WTC11 (cell line): ENCODE measurements around the gene IL10. TPM values are rescaled to one million over a fixed set of nuclear protein-coding genes. Genes with fewer than 3 reads are reported as not detected.

Source experiments
- ATAC-seq: fragments of 200-7000 bp; cut with Tn5 transposase; 2 replicates; pipeline ENCODE4 v1.10.0; 2021; ENCODE audit warnings: mild to moderate bottlenecking, moderate library complexity
- CTCF ChIA-PET: fragments of 300-600 bp; sonication (Branson Sonifier 250); formaldehyde crosslinking; loops from one replicate; lab custom pipeline; 2021; ENCODE audit warnings: antibody characterized with exemption; lab: Charles Lee
- POLR2A ChIA-PET: fragments of 350-600 bp; sonication (Branson Sonifier 250); formaldehyde crosslinking; loops from one replicate; lab custom pipeline; 2021; ENCODE audit warnings: antibody characterized with exemption; lab: Charles Lee
- DNase-seq: peaks from one replicate; pipeline ENCODE4 v3.0.0; 2021; ENCODE audit warnings: low spot score
- H3K27ac Mint-ChIP-seq: 2 replicates; pipeline ENCODE4 v1.8.0; 2021; ENCODE audit warnings: mixed read lengths
- H3K27me3 Mint-ChIP-seq: 2 replicates; pipeline ENCODE4 v1.8.0; 2021; ENCODE audit warnings: low read depth, mild to moderate bottlenecking, moderate library complexity, mixed read lengths
- H3K36me3 Mint-ChIP-seq: 2 replicates; pipeline ENCODE4 v1.8.0; 2021; ENCODE audit warnings: mixed read lengths
- H3K4me1 Mint-ChIP-seq: 2 replicates; pipeline ENCODE4 v1.8.0; 2022; ENCODE audit warnings: mixed read lengths
- H3K4me3 Mint-ChIP-seq: 2 replicates; pipeline ENCODE4 v1.8.0; 2021; ENCODE audit warnings: mild to moderate bottlenecking, moderate library complexity, mixed read lengths
- H3K9me3 Mint-ChIP-seq: 2 replicates; pipeline ENCODE4 v1.8.0; 2021; ENCODE audit warnings: mixed read lengths
- CBFB ChIP-seq: sonication (generic); formaldehyde crosslinking; IDR thresholded peaks from 2 replicates; pipeline ENCODE4 v1.8.1; 2022; ENCODE audit warnings: mild to moderate bottlenecking, low read depth, missing genetic modification reagents
- CREB1 ChIP-seq: sonication (generic); formaldehyde crosslinking; IDR thresholded peaks from 2 replicates; pipeline ENCODE4 v1.8.0; 2023; ENCODE audit warnings: mild to moderate bottlenecking, missing genetic modification reagents
- ELF4 ChIP-seq: sonication (generic); formaldehyde crosslinking; IDR thresholded peaks from 2 replicates; pipeline ENCODE4 v1.8.1; 2022; ENCODE audit warnings: low read depth, mild to moderate bottlenecking, moderate library complexity, missing genetic modification reagents
- ETV6 ChIP-seq: sonication (generic); formaldehyde crosslinking; IDR thresholded peaks from 2 replicates; pipeline ENCODE4 v1.8.1; 2022; ENCODE audit warnings: mild to moderate bottlenecking, missing genetic modification reagents
- FOXP1 ChIP-seq: sonication (generic); formaldehyde crosslinking; IDR thresholded peaks from 2 replicates; pipeline ENCODE4 v1.8.0; 2022; ENCODE audit warnings: missing genetic modification reagents, mild to moderate bottlenecking, moderate library complexity, borderline replicate concordance
- IRF2 ChIP-seq: sonication (generic); formaldehyde crosslinking; IDR thresholded peaks from 2 replicates; pipeline ENCODE4 v1.8.0; 2022; ENCODE audit warnings: low read depth, missing genetic modification reagents, borderline replicate concordance
- RORB ChIP-seq: fragments of 250-450 bp; sonication (Bioruptor Pico); IDR thresholded peaks from 2 replicates; pipeline ENCODE4 v1.9.0; 2021; ENCODE audit warnings: mild to moderate bottlenecking
- SP1 ChIP-seq: sonication (generic); formaldehyde crosslinking; conservative IDR thresholded peaks from 2 replicates; pipeline ENCODE4 v1.8.1; 2022; ENCODE audit warnings: missing genetic modification reagents
- TEAD4 ChIP-seq: sonication (generic); formaldehyde crosslinking; IDR thresholded peaks from 2 replicates; pipeline ENCODE4 v1.8.0; 2022; ENCODE audit warnings: mild to moderate bottlenecking, missing genetic modification reagents
- ZNF121 ChIP-seq: sonication (generic); formaldehyde crosslinking; IDR thresholded peaks from 2 replicates; pipeline ENCODE4 v1.8.0; 2023; ENCODE audit warnings: missing genetic modification reagents
- ZNF512 ChIP-seq: sonication (generic); formaldehyde crosslinking; IDR thresholded peaks from 2 replicates; pipeline ENCODE4 v1.8.1; 2022; ENCODE audit warnings: missing genetic modification reagents, borderline replicate concordance
- total RNA-seq: library from RNA; stranded (reverse); gene quantifications from 3 replicates; pipeline ENCODE4 v1.2.3, GENCODE V29; 2021
- TF ChIP-seq, protein P1 (sequence below): sonication (generic); formaldehyde crosslinking; conservative IDR thresholded peaks from 2 replicates; pipeline ENCODE4 v1.8.1; 2022; ENCODE audit warnings: mild to moderate bottlenecking, missing genetic modification reagents
- TF ChIP-seq, protein P2 (sequence below): sonication (generic); formaldehyde crosslinking; IDR thresholded peaks from 2 replicates; pipeline ENCODE4 v1.8.1; 2023; ENCODE audit warnings: mild to moderate bottlenecking, moderate library complexity, missing genetic modification reagents
- TF ChIP-seq, protein P3 (sequence below): sonication (generic); formaldehyde crosslinking; IDR thresholded peaks from 2 replicates; pipeline ENCODE4 v1.8.0; 2022; ENCODE audit warnings: mild to moderate bottlenecking, missing genetic modification reagents
- TF ChIP-seq, protein P4 (sequence below): fragments of 250-450 bp; sonication (Bioruptor Pico); IDR thresholded peaks from 2 replicates; pipeline ENCODE4 v1.9.0; 2021; ENCODE audit warnings: mild to moderate bottlenecking
- TF ChIP-seq, protein P5 (sequence below): sonication (generic); formaldehyde crosslinking; IDR thresholded peaks from 2 replicates; pipeline ENCODE4 v1.8.0; 2022; ENCODE audit warnings: missing genetic modification reagents
- TF ChIP-seq, protein P6 (sequence below): sonication (generic); formaldehyde crosslinking; IDR thresholded peaks from 2 replicates; pipeline ENCODE4 v1.8.1; 2022; ENCODE audit warnings: low read depth, missing genetic modification reagents, borderline replicate concordance

The IL10 gene
- total RNA-seq, 1 experiment from 2014 or later, result not detected

- Mint-ChIP-seq H3K4me1 (peaks cover 26% of the 10 kb centered on the region), H3K9me3 (no peaks in the 10 kb centered on the region), H3K27me3 (no peaks in the 10 kb centered on the region), H3K4me3 (no peak overlapping the region), H3K36me3 (no peaks in the 10 kb centered on the region), H3K27ac (no peak overlapping the region)
- POLR2A ChIA-PET, result no interaction called here
- no peak for TF ChIP-seq ETV6
- TF ChIP-seq, protein P1, sequence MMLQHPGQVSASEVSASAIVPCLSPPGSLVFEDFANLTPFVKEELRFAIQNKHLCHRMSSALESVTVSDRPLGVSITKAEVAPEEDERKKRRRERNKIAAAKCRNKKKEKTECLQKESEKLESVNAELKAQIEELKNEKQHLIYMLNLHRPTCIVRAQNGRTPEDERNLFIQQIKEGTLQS (CRISPR knock-in tag), result no peak
- TF ChIP-seq RORB (CRISPR knock-in tag), result no peak
- TF ChIP-seq, protein P2, sequence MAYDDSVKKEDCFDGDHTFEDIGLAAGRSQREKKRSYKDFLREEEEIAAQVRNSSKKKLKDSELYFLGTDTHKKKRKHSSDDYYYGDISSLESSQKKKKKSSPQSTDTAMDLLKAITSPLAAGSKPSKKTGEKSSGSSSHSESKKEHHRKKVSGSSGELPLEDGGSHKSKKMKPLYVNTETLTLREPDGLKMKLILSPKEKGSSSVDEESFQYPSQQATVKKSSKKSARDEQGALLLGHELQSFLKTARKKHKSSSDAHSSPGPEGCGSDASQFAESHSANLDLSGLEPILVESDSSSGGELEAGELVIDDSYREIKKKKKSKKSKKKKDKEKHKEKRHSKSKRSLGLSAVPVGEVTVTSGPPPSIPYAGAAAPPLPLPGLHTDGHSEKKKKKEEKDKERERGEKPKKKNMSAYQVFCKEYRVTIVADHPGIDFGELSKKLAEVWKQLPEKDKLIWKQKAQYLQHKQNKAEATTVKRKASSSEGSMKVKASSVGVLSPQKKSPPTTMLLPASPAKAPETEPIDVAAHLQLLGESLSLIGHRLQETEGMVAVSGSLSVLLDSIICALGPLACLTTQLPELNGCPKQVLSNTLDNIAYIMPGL (CRISPR knock-in tag), result no peak
- TF ChIP-seq FOXP1 (CRISPR knock-in tag), result no peak
- no peak for TF ChIP-seq TEAD4 (CRISPR knock-in tag)
- no peak for TF ChIP-seq ELF4 (CRISPR knock-in tag)
- TF ChIP-seq IRF2 (CRISPR knock-in tag), result no peak
- TF ChIP-seq CREB1 (CRISPR knock-in tag), result no peak
- no peak for TF ChIP-seq SP1 (CRISPR knock-in tag)
- no peak for TF ChIP-seq ZNF121 (CRISPR knock-in tag)
- TF ChIP-seq, protein P3, sequence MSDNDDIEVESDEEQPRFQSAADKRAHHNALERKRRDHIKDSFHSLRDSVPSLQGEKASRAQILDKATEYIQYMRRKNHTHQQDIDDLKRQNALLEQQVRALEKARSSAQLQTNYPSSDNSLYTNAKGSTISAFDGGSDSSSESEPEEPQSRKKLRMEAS (CRISPR knock-in tag), result no peak
- no peak for TF ChIP-seq ZNF512 (CRISPR knock-in tag)
- TF ChIP-seq, protein P4, sequence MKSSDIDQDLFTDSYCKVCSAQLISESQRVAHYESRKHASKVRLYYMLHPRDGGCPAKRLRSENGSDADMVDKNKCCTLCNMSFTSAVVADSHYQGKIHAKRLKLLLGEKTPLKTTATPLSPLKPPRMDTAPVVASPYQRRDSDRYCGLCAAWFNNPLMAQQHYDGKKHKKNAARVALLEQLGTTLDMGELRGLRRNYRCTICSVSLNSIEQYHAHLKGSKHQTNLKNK (CRISPR knock-in tag), result no peak
- TF ChIP-seq, protein P5, sequence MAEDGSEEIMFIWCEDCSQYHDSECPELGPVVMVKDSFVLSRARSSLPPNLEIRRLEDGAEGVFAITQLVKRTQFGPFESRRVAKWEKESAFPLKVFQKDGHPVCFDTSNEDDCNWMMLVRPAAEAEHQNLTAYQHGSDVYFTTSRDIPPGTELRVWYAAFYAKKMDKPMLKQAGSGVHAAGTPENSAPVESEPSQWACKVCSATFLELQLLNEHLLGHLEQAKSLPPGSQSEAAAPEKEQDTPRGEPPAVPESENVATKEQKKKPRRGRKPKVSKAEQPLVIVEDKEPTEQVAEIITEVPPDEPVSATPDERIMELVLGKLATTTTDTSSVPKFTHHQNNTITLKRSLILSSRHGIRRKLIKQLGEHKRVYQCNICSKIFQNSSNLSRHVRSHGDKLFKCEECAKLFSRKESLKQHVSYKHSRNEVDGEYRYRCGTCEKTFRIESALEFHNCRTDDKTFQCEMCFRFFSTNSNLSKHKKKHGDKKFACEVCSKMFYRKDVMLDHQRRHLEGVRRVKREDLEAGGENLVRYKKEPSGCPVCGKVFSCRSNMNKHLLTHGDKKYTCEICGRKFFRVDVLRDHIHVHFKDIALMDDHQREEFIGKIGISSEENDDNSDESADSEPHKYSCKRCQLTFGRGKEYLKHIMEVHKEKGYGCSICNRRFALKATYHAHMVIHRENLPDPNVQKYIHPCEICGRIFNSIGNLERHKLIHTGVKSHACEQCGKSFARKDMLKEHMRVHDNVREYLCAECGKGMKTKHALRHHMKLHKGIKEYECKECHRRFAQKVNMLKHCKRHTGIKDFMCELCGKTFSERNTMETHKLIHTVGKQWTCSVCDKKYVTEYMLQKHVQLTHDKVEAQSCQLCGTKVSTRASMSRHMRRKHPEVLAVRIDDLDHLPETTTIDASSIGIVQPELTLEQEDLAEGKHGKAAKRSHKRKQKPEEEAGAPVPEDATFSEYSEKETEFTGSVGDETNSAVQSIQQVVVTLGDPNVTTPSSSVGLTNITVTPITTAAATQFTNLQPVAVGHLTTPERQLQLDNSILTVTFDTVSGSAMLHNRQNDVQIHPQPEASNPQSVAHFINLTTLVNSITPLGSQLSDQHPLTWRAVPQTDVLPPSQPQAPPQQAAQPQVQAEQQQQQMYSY (CRISPR knock-in tag), result no peak
- no peak for TF ChIP-seq CBFB (CRISPR knock-in tag)
- TF ChIP-seq, protein P6, sequence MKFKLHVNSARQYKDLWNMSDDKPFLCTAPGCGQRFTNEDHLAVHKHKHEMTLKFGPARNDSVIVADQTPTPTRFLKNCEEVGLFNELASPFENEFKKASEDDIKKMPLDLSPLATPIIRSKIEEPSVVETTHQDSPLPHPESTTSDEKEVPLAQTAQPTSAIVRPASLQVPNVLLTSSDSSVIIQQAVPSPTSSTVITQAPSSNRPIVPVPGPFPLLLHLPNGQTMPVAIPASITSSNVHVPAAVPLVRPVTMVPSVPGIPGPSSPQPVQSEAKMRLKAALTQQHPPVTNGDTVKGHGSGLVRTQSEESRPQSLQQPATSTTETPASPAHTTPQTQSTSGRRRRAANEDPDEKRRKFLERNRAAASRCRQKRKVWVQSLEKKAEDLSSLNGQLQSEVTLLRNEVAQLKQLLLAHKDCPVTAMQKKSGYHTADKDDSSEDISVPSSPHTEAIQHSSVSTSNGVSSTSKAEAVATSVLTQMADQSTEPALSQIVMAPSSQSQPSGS, result no peak
- no peak for DNase-seq
- no peak for ATAC-seq
- CTCF ChIA-PET, result interaction anchor here (0.6 to 3.1 kb wide), 15 partner anchors 8 to 190 kb away, joined by 3 to 9 read pairs (median 5); no protein-coding TSS in a partner anchor
Observed at GRCh38 chr1:206722751-206723461, 49.4 kb downstream of the IL10 start.
